ENCODE data around the gene FLNC.

DNA sequence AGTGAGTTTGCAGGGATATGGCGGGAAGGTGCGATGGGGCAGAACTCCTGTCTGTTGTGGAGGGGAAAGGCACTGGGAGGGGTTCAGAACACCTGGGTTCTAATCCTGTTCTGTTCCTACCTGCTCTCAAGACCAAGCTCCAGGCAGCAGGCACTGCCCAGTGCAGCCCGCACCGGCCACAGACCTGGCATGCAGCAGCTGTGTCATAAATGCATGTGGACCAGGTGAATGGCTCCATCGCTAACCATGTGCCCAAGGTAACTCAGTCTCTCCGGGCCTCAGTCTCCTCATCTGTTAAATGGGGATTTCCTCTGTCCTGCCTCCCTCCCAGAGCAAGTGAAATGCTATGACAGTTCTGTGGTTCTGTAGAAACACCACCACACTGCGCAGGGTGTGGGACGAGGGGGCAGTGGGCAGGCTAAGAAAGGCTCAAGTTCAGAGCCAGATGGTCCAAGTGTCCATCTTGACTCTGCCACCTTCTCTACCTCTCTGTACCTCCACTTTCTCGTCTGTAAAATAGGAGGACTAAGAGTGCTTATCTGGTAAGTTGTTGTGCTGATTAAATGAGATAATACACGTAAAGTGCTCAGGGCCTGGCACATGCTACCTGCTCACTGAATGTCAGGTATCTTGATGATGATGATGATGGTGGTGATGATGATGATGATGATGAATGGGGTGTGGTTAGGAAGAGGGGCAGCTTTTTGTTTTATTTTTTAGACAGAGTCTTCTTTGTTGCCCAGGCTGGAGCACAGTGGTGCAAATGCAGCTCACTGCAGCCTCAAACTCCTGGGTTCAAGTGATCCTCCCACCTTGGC is 55.4 kb downstream of the FLNC start:
- TF ChIP-seq EZH2 (IDR thresholded peaks at IDR 0.05; ENCODE audit: insufficient read depth, poor library complexity, severe bottlenecking) (no peak), EZH2phosphoT487 (IDR thresholded peaks at IDR 0.05; ENCODE audit: insufficient read depth, low read depth) (no peak)
